BE2C (cell line): ENCODE data around the gene RXRA.

Experiments used
- DNase-seq: peaks from one replicate; pipeline ENCODE4 v3.0.0-alpha.2; 2020
- H3K27me3 ChIP-seq: fragments of 250-450 bp; sonication (Bioruptor Pico); 2 replicates; pipeline ENCODE4 v1.5.1; 2020; ENCODE audit warnings: mild to moderate bottlenecking
- H3K36me3 ChIP-seq: fragments of 250-450 bp; sonication (Bioruptor Pico); 2 replicates; pipeline ENCODE4 v1.5.1; 2020; ENCODE audit warnings: mild to moderate bottlenecking
- H3K4me1 ChIP-seq: fragments of 250-450 bp; sonication (Bioruptor Pico); 2 replicates; pipeline ENCODE4 v1.5.1; 2020
- H3K4me3 ChIP-seq: 2 replicates; pipeline ENCODE4 v1.5.1; 2011; ENCODE audit warnings: low read depth, low read length
- H3K9me3 ChIP-seq: fragments of 250-450 bp; sonication (Bioruptor Pico); 2 replicates; pipeline ENCODE4 v1.5.1; 2020
- CTCF ChIP-seq: IDR thresholded peaks from 2 replicates; pipeline ENCODE4 v1.5.1; 2012; ENCODE audit warnings: mild to moderate bottlenecking, low read depth, low read length

The RXRA gene

GRCh38 chr9:134373269-134373668, 47.0 kb downstream of the RXRA start:
- no peak for TF ChIP-seq CTCF
- H3K4me3 ChIP-seq = no peak overlapping the region
- peaks cover 21% of the 10 kb centered on the region for H3K4me1 ChIP-seq
- no peaks in the 10 kb centered on the region for H3K27me3 ChIP-seq
- no peaks in the 10 kb centered on the region for H3K36me3 ChIP-seq
- no peak for DNase-seq
- no peaks in the 10 kb centered on the region for H3K9me3 ChIP-seq

GRCh38 chr9:134373953-134374300, 47.7 kb downstream of the RXRA start:
- DNase-seq = no peak
- Histone ChIP-seq H3K36me3 (no peaks in the 10 kb centered on the region), H3K9me3 (no peaks in the 10 kb centered on the region), H3K4me3 (no peak overlapping the region), H3K27me3 (no peaks in the 10 kb centered on the region), H3K4me1 (peaks cover 24% of the 10 kb centered on the region)
- no peak for TF ChIP-seq CTCF

GRCh38 chr9:134374301-134375010, 48.2 kb downstream of the RXRA start:
- TF ChIP-seq CTCF = no peak
- H3K4me3 ChIP-seq = no peak overlapping the region
- H3K9me3 ChIP-seq = no peaks in the 10 kb centered on the region
- no peaks in the 10 kb centered on the region for H3K36me3 ChIP-seq
- no peaks in the 10 kb centered on the region for H3K27me3 ChIP-seq
- no peak for DNase-seq
- peaks cover 28% of the 10 kb centered on the region for H3K4me1 ChIP-seq

- no peak for TF ChIP-seq CTCF
Observed at GRCh38 chr9:134375011-134375390, 48.7 kb downstream of the RXRA start.

GRCh38 chr9:134375430-134376385, 49.5 kb downstream of the RXRA start:
- DNase-seq = peak; percentile 34
- H3K4me1 ChIP-seq = peaks cover 32% of the 10 kb centered on the region
- no peaks in the 10 kb centered on the region for H3K27me3 ChIP-seq
- H3K36me3 ChIP-seq = no peaks in the 10 kb centered on the region
- no peak overlapping the region for H3K4me3 ChIP-seq
- H3K9me3 ChIP-seq = no peaks in the 10 kb centered on the region
- no peak for TF ChIP-seq CTCF

More at GRCh38 chr9:134375011-134375390, 48.7 kb downstream of the RXRA start:
- no peak overlapping the region for H3K4me3 ChIP-seq
- H3K36me3 ChIP-seq = no peaks in the 10 kb centered on the region
- no peaks in the 10 kb centered on the region for H3K9me3 ChIP-seq
- no peak for DNase-seq
- H3K27me3 ChIP-seq = no peaks in the 10 kb centered on the region
- H3K4me1 ChIP-seq = peaks cover 32% of the 10 kb centered on the region
